Hepatic stellate cell (primary cell): ENCODE measurements around the gene FBXO42.
"Not testable (repeated sequence)": the region's sequence is repeated elsewhere in the genome, so short reads cannot be mapped to it uniquely, and the experiment has no call there.

Experiments used
- DNase-seq: peaks from one replicate; pipeline ENCODE4 v3.0.0; 2011; ENCODE audit warnings: low spot score

Gene FBXO42

DNA sequence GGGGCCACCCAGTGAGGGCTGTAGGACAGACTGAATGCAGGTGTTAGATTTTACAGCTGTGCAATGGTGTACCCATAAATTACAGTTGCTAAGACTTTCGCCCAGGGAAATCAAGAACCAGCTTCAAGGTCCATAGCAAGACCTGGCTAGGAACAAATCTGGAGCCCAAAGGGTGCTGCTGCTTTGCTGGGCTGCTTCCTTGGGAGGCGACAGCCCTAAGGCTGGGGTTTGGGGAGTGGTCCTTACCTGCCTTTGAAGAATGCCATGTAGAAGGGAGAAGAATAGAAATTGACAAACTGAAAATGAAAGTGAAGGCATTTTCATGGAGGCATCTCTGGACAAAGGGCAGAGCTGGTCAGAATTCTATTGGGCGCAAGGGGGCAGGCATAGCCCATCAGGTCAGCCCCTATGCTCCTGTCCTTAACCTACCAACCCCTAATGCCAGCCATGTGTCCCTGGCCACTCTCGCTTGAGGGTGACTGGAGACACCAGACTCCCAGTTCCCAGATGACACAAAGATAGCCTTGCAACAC, 132.2 kb downstream of the FBXO42 start:
- DNase-seq: no peak

DNA sequence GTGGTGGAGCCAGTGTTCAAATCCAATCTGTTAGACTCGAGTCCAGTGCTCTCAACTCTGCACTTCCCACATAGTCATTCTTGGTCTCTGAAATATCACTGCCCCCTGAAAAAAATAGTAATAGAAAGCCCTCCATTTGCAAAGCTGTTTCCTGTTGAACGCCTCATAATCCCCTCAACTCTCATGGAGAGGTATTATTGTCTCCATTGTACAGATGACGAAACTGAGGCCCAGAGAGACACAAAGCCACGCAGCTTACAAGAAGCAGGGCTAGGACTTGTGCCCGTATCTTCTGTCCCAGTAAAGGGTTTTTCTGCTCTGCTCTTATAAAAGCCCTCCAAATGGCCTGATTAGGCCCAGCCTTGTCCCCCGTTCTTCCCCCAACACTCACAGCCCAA, 133.6 kb downstream of the FBXO42 start:
- no peak for DNase-seq

DNA sequence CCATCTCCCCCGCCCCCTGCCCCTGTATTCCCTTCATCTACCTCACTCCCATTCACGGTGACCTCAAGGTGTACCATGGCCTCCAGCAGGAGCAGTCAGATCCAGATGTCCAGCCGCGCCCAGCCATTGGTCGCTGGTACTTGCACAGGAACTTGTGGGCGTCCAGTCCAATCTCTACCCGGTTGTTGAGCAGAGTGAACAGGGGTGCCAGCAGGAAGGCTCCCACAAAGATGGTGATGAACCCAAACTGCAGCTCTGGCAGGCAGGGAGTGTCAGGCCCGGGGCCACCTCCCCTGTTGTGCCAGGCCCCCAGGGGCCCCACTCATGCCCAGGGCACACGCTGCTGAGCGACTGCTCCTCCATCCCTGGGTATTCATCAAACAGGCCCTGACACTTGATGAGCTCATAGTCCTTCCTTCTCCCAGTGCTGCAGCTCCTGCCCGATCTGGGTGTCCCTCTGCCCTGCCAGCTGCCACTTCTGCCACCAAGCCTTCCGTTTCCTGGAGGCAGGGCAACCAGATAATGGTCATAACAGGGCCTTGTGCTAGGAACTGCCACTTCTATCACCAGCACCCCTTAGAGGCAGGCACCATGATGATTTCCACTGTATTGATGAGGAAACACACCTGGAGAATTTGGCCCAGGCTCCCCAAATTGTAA, 134.1 kb downstream of the FBXO42 start:
- no peak for DNase-seq

DNA sequence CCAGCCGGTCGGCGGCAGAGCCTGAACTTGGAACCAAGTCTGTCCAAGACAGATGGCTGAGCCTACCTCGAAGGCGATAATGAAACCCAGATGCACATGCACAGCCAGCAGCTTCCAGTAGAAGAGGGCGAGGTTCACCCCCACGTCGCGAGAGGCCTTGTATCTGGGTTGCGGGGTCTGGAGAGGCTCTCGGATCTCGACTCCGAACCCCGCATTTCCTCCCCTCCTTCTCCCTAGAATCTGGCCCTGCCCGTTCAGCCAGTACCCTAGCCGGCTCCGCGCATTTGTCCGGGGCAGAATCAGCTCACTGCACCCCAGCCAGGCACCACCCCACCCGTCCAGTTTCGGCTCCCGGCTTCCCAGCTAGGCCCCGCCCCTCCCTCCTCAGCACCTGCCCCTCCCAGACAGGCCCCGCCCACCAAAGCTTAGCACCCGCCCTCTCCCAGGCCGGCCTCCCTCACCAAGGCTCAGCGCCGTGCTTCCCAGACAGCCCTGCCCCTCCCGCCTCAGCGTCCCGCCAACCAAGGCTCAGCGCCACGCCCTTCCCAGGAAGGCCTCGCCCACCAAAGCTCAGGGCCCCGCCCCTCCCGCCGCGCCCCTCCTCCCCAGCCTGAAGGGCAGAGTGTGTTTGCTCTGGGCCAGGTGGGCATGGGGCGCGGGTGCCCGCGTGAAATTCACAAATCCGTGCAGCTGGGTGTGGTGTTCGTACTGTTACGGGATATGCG, 135.1 kb downstream of the FBXO42 start:
- DNase-seq: peak; percentile 96

DNA sequence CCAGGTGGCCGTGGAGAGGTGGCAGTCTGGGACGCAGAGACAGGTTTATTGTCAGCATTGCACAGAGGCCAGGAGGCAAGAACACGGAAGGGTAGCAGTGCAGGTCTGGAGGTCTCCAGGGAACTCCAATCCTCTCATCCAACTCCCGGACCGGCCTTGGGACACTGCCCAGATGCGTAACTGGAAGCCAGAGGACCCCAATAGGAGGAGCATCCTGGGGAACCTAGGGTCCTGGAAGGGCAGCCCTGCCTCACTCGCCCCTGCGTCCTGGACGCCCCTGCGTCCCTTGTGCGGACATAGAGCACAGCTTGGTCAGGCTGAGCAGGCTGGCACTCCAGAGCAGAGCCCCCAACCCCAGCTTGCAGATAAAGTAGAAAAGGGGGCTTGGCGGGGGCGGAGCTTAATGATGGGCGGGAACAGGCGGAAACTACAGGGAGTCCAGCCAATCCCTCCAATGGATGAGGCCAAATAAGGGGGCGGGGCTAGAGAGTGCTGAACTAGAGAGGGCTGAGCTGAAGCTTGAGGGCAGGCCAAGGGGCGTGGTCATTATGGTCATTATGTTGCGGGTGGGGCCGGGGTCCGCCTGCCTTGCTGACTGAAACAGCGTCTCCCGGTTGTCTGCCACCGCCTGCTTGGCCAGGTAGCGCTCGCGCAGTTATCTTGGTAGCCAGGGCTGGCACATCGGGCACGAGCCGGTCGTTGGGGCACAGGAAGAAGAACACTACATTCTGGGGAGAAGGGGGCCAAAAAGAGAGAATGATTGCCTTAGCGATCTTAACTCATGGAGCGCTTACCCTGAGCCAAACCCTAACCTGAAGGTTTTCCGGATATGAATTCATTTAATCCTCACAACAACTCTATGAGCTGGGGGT, 136.2 kb downstream of the FBXO42 start:
- peak; percentile 72 for DNase-seq

DNA sequence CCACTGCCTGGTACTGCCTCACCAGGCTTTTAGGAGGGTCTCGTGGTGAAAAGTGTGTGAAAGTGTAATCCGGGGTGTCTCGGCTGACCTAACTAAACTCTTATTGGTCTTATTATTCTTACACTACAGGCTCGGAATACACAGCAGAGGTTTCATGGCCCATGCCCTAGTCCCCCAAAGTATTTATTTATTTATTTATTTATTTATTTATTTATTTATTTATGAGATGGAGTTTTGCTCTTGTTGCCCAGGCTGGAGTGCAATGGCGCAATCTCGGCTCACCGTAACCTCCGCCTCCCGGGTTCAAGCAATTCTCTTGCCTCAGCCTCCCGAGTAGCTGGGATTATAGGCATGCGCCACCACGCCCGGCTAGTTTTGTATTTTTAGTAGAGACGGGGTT, 137.0 kb downstream of the FBXO42 start:
- not testable (repeated sequence) for DNase-seq

DNA sequence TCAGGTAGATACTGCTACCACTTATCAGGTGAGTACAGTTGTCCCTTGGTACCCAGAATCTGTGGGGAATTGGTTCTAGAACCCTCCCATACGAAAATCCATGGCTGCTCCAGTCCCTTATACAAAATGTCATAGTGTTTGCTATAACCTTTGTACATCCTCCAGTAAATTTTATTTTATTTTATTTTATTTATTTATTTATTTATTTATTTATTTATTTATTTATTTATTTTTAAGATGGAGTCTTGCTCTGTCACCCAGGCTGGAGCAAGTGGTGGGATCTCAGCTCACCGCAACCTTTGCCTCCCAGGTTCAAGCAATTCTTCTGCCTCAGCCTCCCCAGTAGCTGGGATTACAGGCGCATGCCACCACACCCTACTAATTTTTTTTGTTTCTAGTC, 138.7 kb downstream of the FBXO42 start:
- not testable (repeated sequence) for DNase-seq

DNA sequence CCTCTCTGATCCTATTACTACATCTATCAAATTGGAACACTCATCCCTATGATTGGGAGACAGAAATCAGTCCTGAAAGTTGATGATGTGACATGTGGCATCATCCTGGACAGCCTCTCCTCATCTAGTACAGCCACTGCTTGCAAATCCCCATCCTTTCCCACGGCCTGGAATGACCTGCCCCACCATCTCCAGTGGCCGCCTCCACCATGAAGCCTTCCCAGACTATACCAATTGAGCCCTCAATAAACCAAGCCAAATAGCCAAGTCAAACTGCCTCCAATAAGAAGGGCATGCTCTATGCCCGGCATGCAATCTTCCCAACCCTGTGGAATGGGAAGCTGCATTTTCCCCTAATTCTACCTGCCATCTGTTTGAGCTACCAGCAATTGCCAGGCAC, 139.3 kb downstream of the FBXO42 start:
- no peak for DNase-seq

DNA sequence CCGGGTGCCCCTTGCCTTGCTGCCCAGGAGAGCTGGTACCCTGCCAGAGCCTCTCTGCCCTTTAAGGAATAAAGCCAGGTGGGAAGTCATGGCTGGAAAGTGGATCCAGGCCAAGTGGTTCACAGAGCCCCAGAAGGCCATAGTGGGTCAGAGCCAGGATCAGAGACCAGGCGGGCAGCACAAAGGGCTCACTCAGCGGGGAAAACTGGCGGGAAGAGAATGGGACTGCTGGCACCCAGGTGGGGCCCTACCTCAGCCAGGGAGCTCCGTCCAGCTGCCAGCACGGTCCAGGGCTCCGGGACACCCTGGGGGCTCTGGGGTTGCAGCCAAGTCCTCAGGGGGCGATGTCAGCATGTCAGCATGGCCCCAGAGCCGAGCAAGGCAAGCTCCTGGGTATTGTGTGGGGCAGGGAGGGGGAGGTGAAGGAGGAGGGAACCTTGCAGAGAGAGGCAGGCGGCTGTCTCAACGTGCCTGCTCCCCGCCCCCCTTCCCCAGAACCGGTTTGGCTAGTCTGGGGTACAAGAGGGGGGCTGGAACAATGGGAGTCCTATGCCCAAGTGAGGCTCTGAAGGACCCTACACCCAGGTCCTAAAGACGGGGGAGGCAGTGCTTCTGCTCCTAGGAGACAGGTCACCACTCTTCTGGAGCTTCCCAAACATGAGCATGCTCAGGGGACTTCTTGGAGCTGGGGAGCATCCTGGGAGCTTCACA, 139.9 kb downstream of the FBXO42 start, which contains the start of gene ARHGEF19:
Gene ARHGEF19, minus strand, starts transcription at position 402 of the 711 bp plus-strand sequence. CDS start 3,598 bp downstream, outside the sequence.
- DNase-seq: no peak

DNA sequence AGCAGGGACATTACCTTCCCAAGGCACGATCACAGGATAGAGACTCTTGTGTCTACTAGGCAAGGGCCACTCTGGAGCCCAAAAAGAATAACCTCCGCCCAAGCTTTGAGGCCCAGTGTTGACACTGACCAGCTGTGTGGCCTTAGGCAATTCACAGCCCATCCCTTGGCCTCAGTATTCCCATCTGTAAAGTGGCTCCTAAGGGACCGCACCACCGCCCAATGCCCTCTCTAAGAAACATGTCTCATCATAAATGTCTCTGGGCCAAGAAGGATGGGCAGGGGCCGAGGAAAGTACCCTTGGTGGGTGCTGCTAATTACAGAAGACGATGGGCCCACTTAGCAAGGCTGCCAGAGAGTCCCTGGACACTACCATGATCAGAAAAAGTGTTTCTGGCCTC, 140.5 kb downstream of the FBXO42 start:
- DNase-seq: no peak

DNA sequence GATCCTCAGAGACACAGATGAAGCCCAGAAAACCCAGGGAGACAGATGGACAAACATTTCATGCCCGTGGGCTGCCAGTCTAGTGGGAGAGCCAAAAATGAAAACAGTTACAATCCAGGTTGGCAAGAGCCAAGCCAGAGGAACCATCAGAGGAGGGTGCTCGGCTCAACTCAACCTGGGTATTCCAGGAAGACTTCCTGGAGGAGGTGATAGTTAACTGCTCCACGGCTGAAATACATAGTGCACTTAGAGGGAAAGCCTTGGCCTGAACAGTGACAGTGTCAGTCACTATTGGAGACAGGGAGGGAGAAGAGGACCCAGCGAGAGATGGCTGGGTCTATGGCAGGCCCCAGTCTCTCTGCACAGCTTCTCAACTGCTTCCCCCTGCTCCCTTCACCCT, 141.7 kb downstream of the FBXO42 start:
- no peak for DNase-seq

DNA sequence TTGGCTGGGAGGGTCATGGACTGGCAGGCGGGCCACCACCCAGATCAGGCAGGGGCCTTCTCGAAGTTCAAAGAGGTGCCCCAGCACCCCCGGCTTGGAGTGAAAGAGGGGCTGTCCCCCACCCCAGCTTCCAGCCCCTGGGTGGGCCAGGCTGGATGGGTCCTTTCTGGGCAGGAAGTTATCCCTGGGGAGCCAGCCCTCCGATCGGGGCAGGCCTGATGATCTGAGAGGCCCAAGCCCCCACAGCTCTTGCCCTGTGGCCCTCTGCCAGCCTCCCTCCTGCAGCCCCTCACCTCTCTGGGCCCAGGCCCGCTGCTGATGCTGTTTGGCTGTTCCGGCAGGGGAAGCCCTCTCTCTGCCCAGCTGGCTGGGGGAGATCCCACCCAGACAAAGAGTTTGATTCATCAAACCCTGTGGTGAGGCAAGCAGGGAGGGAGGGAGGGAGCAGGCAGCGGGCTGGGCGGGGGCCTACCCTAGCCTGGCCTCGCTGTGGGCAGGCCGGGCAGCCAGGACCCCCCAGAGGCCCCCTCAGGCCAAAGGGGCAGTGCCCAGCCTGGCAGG, 142.4 kb downstream of the FBXO42 start:
- no peak for DNase-seq

DNA sequence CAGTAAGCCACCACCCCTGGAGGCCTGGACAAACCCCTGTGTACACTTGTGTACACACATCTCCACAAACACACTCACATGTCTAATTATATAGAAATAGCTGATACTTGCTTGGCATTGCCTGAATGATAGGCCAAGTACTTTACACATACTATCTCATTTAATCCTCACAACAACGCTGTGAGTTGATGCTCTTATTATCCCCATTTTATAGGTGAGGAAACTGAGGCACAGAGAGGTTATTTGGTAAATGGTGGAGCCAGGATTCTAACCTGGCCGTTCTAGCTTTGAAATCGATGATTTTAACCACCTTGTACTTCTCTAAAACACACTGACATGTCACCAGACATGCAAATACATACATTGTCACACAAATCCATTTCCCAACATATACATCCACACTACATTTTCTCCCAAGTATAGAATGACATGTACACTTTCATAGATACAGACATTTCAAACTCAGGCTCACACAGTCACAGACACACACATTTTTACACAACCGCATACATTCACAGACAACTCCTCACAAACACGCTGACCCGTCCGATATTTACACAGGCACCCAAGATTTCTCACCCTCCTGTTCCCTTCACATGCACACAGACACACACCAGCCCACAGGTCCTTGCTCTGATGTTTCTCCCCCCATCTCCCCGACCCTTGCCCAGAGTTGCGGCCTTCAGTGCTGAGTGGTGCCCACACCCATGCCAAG, 143.0 kb downstream of the FBXO42 start:
- DNase-seq: no peak

DNA sequence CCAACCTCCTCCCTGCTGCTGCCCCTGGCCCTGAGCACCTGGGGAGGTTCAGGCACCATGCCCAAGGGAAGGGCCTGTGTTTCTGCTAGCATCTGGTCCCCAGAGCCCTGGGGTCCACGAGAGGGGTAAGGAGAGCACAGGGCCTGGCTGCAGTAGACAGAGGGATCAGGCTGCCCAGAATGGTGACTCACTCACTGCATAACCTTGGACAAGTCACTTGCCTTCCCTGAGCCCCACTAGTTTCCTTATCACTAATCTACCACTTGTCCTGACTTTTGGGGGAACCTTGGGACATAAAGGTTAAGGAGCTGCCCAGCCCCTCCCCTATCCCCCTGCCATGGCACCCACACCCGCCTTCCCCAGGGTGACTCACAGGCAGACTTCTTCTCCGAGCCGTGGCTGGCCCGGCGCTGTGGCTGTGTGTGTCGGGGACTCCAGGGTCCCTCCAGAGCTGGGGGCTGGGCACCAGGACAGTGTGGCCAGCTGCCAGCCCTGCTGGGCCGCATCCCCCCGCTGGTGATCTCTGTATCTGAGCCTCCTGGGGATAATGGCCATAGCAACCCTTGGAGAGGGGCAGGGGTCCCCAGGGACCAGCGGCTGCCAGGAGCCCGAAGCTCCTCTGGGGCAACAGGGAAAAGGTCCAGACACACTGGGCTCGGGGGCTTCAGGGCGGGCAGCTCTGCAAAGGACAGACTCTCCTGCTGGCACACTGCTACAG, 143.9 kb downstream of the FBXO42 start:
- no peak for DNase-seq

DNA sequence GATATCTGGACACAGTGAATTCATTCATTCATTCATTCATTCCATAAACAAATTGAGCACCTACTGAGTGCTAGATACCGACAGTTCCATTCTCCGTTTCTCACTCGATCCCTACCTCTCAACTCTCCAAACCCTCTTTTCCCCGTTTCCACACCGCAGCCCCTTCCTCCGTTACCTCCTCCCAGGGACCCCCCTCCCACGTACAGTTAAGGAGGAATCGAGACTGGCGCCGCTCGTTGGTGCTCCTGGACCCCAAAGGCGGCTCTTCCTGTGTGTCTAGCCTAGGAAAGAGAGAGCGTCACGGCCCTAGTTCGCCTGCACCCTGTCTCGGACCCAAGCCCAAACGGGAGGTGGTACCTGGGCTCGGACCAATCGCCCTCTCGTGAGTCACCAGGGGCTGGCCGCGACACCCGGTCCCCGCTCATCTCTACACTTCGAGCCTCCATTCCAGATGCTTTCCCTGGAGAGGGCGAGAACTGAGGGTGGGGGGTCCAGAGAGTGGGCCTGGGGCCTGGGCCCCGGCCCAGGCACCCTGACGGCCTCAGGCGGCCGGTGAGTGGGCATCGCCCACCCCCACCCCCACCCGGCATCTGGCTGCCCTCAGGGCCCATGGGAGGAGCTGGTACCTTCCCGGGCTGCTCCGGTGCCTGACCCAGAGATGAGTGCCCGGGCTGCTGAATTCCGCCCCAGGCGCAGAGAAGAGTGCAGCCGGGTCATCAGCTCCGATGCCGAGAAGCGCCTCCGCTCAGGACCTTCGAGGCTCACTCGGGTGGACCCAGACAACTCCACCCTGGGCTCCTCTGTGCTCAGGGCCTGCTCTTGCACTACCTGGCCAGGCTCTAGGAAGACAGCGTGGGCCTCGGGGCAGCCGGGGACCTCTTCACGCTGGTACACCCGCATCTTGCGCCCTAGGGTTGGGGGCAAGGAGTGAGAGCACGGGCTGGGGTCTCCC, 144.7 kb downstream of the FBXO42 start:
- peak; percentile 37 for DNase-seq

DNA sequence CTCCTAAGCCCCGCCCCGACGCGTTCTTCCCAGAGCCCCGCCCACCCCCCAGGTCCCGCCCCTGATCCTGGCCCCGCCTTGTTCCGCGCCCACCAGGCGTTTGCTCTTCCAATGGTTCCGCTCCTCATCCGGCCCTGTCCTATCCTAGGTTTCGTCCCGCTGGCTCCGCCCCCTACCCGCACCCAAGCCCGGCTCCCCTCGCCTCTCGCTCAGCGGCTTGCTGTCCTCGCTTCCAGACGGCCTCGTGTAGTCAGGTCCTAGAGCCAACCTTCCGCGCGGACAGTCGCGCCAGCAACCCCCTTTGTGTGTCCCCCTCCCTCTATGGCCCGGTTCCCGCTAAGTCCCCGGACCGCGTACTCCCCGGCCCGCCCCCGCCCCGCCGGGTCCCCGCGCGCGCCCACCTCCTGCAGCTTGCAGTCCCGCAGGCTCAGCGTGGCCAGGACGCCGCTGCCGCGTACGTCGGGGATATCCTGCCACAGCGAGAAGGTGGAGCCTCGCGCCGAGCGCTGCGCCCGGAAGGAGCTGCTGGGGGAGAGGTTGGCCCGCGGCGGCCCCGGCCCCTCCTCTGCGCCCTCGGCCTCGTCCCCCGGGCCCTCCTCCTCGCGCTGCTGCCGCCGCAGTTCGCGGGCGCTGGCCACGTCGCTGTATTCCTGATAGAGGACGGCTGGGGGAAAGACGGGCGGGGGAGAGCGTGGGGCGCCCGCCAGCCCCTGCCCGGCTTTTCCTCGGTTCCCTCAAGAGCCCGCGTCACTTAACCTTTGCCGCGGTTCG, 145.5 kb downstream of the FBXO42 start:
- peak; percentile 97 for DNase-seq

DNA sequence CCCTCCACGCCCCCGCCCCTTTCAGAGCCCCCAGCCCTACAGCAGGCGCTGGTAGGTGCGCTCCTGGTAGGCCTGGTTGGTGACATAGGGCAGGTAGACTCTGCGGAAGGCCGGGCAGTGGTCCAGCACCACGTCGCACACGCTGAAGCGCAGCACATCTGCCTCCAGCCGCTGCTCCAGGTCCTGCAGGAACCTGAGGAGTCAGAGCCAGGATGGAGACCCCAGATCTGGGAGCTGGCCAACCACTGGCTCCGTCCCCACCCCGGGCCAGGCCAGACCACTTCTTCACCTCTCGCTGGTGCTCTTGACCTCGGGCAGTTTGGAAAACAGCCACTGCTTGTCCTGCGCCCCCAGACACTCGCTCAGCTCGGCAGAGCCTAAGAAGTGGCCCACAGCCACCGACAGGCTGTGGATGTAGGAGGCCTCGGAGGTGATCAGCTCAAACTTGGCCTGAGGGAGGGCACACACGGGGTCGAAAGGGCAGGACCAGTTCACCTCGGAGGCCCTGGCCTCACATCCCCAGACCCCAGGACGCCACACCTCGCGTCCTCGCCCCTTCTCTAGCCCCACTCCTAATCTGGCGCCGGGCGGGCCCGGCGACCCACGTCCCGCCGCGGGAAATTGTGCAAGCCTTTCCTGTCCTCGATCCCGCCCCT, 146.3 kb downstream of the FBXO42 start:
- no peak for DNase-seq

DNA sequence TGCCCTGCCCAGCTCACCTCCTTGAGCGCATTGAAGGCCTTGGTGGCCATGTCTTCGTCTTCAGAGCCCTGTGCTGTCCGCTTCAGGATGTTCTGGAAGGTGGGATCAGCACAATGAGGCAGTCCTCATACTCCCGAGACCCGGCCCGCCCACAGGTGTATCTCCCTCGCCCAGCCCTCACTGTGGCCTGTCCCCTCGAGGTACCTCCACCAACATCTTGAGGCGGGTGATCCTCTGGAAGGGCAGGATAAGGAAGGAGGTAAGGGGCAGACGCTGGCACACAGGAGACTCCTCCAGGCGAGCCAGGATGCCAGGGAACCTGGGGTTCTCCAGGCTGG, 147.0 kb downstream of the FBXO42 start:
- no peak for DNase-seq
